GM15510 (cell line): Measurements from ENCODE around the gene ALOX5.

Experiments used
- POLR2A ChIP-seq: IDR thresholded peaks from 3 replicates; pipeline ENCODE4 v1.6.1; 2011; ENCODE audit warnings: borderline replicate concordance; ENCODE audit not compliant: insufficient read length; ENCODE audit errors: extremely low read depth

Gene ALOX5

DNA sequence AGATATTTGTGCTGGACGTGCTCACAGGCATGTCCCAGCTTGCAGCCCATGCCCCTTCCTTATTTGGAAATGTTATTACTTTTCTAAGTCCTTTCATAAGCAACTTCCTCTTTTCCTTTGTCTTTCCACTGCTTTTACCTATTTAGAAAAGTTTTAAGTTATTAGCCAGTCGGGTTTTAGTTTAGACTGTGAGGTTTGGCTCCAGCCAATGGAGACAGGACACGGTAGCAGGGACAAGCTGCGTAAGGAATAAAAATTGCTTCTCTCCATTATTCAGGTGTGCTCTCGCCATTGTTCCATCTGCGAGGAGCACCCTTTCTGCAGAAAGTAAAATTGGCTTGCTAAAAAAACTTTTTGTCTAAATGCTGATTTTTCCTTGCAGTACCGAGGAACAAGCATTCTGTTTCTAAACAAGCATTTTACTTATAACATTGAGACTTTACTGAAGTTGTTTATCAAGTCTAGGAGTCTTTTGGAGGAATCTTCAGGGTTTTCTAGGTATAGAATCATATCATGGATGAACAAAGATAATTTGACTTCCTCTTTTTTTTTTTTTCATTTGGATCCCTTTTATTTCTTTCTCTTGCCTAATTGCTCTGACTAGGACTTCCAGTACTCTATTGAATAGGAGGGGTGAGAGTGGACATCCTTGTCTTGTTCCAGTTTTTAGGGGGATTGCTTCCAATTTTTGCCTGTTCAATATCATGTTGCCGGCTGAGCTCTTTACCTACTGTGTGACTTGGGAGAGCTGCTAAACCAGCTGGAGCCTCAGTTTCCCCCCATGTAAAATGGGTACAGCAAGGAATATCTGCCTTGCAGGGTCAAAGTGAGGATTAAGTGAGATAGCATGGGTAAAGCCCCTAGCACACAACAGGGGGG is 63.8 kb downstream of the ALOX5 start:
- no peak for TF ChIP-seq POLR2A

DNA sequence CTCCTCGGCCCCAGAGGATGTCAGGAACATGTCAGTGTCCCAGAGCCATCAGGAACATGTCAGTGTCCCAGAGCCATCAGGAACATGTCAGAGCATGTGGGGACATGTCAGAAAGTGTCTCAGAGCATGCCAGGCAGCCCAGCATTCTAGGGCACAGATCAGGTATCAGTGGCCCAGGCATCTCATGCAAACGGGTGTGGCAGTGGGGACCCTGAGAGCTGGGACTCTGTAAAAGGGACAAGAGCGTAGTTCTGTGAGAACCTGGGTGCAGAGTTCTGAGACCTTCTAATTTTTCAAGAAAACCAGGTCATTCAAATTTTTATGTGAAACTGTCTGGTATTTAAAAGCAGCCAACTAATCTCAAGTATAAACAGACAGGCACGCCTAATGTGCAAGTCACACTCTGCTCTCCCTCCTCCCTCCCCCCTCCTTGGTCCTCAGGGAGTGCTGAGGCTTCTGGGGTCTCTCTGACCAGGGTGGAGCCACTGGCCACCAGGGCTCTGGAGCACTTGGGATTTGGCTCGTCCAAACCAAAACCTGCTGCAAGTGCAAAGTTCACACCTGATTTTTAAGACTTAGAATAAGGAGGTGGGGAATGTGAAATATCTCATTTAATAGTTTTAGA is 64.6 kb downstream of the ALOX5 start:
- no peak for TF ChIP-seq POLR2A

DNA sequence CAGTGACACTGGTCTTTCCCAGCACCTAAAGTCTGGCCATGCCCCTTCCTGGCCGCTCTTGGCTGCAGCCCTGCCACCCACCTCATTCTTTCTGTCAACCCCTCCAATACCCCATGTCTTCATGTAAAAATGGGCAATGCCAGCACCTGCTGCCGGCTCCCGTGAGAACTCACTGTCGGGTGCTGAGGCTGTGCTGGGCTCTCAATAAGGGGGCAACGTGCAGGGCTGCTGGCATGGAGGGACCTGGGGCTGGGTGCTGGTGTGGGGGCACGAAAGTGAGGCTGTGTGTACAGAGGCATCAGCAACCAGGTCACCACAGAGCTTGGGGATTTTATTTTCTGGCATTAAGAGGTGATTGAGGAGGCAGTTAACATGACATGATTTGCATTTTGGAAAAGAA is 65.3 kb downstream of the ALOX5 start:
- TF ChIP-seq POLR2A = no peak

DNA sequence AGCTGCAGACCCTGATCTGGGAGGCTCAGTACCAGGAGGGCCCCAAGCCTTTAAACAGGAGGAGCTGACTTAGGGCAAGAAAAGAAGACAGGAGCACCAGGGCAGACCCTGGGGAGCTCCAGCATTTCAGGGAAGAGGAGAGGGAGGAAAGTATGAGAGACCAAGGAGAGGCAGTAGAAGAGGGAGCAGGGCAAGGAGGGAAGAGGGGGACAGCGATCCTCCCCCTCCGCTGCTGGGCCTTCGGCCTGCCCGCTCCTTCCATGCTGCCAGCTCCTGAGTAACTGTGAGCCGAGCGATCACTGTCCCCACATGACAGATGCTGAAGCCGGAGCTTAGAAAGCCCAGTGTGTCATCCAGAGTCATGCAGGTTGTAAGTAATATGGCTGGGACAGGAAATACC is 65.9 kb downstream of the ALOX5 start:
- no peak for TF ChIP-seq POLR2A

DNA sequence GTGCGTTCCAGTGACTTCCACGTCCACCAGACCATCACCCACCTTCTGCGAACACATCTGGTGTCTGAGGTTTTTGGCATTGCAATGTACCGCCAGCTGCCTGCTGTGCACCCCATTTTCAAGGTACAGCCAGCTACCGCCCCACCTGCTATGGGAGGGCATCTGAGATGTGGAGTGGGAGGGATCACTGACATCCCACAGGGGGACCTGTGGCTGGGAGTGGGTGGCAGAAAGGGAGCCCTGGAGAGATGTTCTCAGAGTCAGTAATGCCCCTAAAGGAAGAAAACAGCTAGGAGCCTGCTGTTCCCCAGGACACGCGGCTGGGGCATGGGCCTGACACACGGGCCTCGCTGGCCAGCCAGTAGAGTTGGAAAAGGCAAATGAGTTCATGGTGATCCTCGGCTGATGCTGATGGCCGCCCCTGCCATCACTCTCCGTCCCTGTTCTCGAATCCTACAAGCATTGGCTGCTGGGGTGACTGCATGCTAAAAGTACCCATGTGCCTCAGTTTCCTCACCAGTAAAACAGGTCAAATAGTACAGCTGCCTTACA is 66.6 kb downstream of the ALOX5 start:
- TF ChIP-seq POLR2A = no peak

DNA sequence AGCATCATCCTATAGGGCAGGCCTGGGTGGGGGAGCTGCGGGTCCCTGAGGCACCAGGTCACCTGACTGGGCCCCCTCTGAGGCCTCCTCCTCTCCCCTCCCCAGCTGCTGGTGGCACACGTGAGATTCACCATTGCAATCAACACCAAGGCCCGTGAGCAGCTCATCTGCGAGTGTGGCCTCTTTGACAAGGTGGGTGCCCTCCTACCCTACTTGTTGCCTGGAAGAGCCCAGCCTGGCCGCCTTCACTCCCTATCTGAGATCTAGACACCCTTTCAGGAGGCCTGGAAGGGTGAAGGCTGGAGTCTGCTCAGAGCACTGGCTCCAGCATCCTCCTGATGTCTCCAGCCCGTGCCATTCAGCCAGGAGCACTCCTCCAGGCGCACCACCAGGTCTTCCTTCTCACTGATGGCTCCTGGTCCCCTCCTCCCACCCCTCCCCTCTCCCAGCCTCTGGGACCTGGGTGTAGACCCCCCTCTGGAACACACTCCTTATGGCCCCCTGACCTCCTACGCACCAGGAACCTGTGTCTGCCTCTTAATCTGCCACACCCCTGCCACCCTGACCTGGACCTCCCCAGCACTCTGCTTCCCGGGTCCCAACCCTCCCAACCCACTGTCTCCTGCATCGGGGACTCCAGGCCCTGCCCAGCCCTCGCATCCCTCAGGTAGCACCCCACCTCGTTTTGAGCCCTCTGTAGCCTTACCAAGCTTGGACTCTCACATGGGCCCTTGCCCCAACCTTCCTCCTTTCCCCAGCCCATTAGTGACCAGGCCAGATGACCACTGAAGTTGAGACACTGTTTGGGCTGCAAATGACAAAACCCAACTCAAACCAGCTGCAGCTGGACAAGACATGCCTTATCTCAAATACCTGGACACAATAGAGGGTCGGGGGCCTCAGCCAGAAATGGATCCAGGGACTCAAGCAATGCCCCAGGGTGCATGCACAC is 67.5 kb downstream of the ALOX5 start:
- no peak for TF ChIP-seq POLR2A

DNA sequence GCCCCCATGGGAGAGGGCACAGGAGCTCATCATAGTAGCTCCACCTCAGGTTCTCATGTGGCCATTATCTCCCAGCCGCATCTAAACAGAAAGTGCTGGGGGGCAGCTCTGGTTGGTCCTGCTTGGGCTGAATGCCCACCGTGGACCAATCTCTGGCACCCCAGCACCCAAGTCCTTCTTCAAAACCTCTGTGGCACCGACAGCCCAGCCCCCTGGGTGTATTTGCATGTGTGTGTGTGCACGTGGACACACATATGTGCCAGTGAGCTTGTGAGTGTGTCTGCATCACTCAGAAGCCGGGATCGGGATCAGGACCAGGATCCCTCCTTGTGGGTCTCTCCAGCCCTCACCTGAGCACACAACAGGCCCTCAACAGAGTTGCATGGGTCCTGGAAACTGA is 68.2 kb downstream of the ALOX5 start:
- TF ChIP-seq POLR2A = no peak

DNA sequence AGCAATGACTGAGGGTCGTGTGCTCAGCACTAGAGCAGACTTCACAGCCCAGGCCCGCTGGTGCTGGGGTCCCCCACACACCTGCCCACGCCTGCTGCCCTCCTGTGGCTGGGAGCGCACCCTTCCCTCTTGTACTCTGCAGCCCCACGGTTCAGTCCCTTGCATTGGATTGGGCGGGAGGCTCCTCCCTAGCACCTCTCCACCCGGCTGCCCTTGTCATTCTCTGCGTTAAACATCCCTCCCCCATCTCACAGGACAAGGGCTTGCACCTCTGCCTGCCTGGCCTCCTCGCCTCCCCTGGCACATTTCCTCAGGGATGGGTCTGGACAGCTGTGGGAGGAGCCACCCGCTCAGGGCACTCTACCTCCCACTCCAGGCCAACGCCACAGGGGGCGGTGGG is 68.6 kb downstream of the ALOX5 start:
- no peak for TF ChIP-seq POLR2A

DNA sequence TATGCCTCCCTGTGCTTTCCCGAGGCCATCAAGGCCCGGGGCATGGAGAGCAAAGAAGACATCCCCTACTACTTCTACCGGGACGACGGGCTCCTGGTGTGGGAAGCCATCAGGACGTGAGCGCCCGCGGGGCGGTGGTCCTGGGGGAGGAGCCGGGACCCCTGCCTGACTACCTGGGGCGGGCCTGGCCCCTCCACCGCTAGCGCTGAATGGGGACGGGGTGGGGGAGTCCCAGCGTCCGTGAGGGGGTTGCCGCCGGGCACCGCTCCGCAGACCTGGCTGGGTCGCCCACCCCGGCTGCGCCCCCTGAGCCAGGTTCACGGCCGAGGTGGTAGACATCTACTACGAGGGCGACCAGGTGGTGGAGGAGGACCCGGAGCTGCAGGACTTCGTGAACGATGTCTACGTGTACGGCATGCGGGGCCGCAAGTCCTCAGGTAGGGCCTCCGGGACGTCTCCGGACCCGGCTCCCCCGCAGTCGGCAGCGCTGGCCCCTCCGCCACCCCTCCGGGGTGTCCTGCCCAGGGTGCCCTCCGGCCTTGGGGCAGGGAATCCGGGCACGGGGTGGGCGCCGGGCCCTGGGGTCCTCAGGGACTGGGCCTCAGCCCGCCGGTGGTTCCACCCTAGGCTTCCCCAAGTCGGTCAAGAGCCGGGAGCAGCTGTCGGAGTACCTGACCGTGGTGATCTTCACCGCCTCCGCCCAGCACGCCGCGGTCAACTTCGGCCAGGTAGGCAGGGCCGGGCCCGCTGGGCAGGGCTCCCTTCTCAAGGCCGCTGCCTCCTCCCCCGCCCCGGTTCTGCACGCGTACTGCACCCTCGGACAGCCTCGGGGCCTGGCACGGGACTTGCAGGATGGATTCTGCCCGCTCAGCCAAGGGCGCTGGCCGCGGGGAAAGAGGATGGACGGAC is 69.3 kb downstream of the ALOX5 start:
- TF ChIP-seq POLR2A = no peak

DNA sequence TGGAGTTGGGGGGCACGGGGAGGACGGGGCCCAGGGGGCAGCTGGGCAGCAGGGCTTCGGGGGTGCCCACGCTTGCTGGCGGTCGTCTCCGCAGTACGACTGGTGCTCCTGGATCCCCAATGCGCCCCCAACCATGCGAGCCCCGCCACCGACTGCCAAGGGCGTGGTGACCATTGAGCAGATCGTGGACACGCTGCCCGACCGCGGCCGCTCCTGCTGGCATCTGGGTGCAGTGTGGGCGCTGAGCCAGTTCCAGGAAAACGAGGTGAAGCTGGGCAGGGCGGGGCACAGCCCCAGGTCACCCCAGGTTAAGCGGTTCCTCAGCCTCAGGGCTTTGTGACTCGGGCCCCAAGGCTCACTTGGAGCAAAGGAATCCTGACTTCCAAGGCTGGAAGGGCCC is 70.0 kb downstream of the ALOX5 start:
- no peak for TF ChIP-seq POLR2A

DNA sequence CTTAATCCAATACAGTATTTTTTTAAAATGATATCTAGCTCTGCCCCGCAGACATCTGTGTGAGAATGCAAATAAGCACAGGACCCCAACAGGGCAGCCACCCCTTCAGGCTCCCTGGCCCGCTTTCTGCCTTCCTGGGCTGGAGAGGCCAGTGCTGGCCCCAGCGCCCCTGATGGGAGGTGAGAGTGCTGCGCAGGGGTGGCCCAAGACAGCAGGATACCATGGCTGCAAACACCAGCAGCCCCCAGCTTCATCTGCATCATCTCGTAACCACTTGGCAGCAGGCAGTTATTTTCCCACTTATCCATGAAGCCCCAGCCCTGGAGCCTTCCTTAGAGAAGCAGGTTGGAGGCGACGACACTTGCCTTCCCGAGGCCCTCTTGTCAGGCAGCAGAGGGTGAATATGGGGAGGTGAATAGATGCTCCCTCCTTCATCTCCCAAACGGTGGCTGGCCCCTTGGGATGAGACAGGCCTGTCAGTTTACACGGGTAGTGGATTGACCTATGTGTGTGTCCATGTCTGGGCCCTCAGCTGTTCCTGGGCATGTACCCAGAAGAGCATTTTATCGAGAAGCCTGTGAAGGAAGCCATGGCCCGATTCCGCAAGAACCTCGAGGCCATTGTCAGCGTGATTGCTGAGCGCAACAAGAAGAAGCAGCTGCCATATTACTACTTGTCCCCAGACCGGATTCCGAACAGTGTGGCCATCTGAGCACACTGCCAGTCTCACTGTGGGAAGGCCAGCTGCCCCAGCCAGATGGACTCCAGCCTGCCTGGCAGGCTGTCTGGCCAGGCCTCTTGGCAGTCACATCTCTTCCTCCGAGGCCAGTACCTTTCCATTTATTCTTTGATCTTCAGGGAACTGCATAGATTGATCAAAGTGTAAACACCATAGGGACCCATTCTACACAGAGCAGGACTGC is 71.2 kb downstream of the ALOX5 start:
- no peak for TF ChIP-seq POLR2A

DNA sequence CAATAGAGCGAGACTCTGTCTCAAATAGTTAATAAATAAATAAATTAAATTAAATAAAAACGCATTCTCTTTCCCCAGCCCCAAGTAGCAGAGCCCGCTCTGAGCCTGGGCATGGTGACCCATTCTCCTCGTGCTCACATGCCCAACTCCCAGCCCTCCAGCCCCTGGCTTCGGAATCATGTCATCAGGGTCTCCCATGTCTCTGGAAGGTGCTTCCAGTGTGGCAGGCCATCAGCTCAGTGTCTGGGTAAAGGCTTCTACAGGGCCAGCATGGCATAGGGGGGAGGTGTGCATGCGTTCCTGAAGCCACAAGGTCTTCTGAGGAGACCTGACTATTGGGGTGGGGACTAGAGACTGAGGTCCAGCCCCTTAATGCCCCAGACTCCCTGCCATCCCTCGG is 72.8 kb downstream of the ALOX5 start:
- TF ChIP-seq POLR2A = no peak

DNA sequence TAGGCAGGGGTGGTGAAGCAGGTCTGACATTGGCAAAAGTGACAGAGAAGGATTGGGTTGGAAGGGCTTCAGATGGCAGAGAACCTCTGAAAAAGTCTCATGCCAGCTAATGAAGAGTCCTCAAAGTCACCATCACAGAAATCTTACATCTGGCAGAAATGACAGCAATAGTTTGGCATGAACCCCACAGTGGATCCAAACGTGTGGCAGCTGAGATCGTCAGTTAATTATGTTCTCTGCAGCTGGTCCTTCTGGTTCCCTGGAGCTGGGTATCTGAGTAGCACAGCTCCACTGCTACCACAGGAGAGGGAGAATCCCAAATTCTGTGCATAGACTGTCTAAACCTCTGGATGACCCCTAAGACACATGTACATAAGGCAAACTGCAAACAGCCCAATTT is 73.4 kb downstream of the ALOX5 start:
- TF ChIP-seq POLR2A = no peak
